A549 (cell line): ENCODE measurements around the gene FBXO38. TPM values are rescaled to one million over a fixed set of nuclear protein-coding genes. Genes with fewer than 3 reads are reported as not detected.

Experiments
- ATAC-seq, 2 experiments: fragments of 200-7000 bp in 1 of 2; fragments of >200 bp in 1 of 2; cut with Nextera tagmentation in 1 of 2; cut with Tn5 transposase in 1 of 2; 3 replicates each; pipeline versions ENCODE4 v1.8.0 to v1.9.1; 2018 to 2020; ENCODE audit warnings: mild to moderate bottlenecking in 1 of 2, moderate library complexity in 1 of 2
- CTCF ChIA-PET: fragments of 300-600 bp; sonication (Branson Sonifier 250); formaldehyde crosslinking; extraction: SDS; loops from one replicate; lab custom pipeline; 2021; ENCODE audit warnings: antibody characterized with exemption, inconsistent platforms; lab: Yijun Ruan, JAX
- POLR2A ChIA-PET: fragments of 350-600 bp; formaldehyde crosslinking; extraction: SDS; loops from one replicate; lab custom pipeline; 2021; ENCODE audit warnings: antibody characterized with exemption, inconsistent platforms; lab: Yijun Ruan, JAX
- DNase-seq, 2 experiments: peaks; one replicate each; pipeline versions ENCODE4 v3.0.0 to v3.0.0-alpha.2; 2011 to 2016; ENCODE audit warnings: low read depth in 1 of 2, low spot score in 1 of 2
- FAIRE-seq: peaks from 2 replicates; lab custom pipeline; 2011; peaks lifted over from hg19 to GRCh38; lab: Jason Lieb, UNC
- H3K27ac ChIP-seq, 2 experiments: fragments of >200 bp; sonication (Bioruptor Twin); formaldehyde crosslinking; 3 replicates each; pipeline ENCODE4 v1.5.1; 2016 to 2017
- H3K4me1 ChIP-seq: fragments of >200 bp; sonication (Bioruptor Twin); formaldehyde crosslinking; 3 replicates; pipeline ENCODE4 v1.6.1; 2016
- H3K4me2 ChIP-seq: fragments of >200 bp; sonication (Bioruptor Twin); formaldehyde crosslinking; 3 replicates; pipeline ENCODE4 v1.6.1; 2016
- H3K4me3 ChIP-seq: fragments of >200 bp; sonication (Bioruptor Twin); formaldehyde crosslinking; 3 replicates; pipeline ENCODE4 v1.5.1; 2016
- H3K9me3 ChIP-seq: fragments of >200 bp; sonication (Bioruptor Twin); formaldehyde crosslinking; 3 replicates; pipeline ENCODE4 v1.6.1; 2016
- BHLHE40 ChIP-seq: IDR thresholded peaks from 2 replicates; pipeline ENCODE4 v1.6.1; 2012; ENCODE audit warnings: low read depth, low read length, inconsistent platforms
- CBX8 ChIP-seq: fragments of 200-600 bp; sonication (generic); IDR thresholded peaks from 2 replicates; pipeline ENCODE4 v1.6.1; 2016
- CHD2 ChIP-seq: fragments of 150-350 bp; IDR thresholded peaks from 2 replicates; pipeline ENCODE4 v1.6.1; 2014; ENCODE audit warnings: low read length; ENCODE audit not compliant: partially characterized antibody
- ESRRA ChIP-seq: fragments of 150-350 bp; IDR thresholded peaks from 2 replicates; pipeline ENCODE4 v1.6.1; 2014; ENCODE audit warnings: mild to moderate bottlenecking, low read length, borderline replicate concordance
- FOSL2 ChIP-seq, 2 experiments: fragments of 450-650 bp in 1 of 2; fragments of >200 bp in 1 of 2; sonication (Bioruptor Twin) in 1 of 2; formaldehyde crosslinking; IDR thresholded peaks; 2 replicates each; pipeline versions ENCODE4 v1.5.0 to v1.6.1; 2016 to 2020; ENCODE audit warnings: mild to moderate bottlenecking in 1 of 2, moderate library complexity in 1 of 2
- KDM1A ChIP-seq: fragments of 200-600 bp; sonication (generic); IDR thresholded peaks from 2 replicates; pipeline ENCODE4 v1.6.1; 2016; ENCODE audit warnings: low read depth, mild to moderate bottlenecking
- MYC ChIP-seq: IDR thresholded peaks from 2 replicates; pipeline ENCODE4 v1.6.1; 2012; ENCODE audit warnings: mild to moderate bottlenecking, inconsistent platforms, low read length, improper control_type of control experiment, borderline replicate concordance
- NFE2L2 ChIP-seq: fragments of 150-350 bp; conservative IDR thresholded peaks from 2 replicates; pipeline ENCODE4 v1.6.1; 2014; ENCODE audit warnings: low read length
- NR3C1 ChIP-seq: fragments of >200 bp; sonication (Bioruptor Twin); formaldehyde crosslinking; IDR thresholded peaks from 3 replicates; pipeline ENCODE4 v1.6.1; 2017
- PHF8 ChIP-seq: fragments of 200-600 bp; sonication (generic); IDR thresholded peaks from 2 replicates; pipeline ENCODE4 v1.6.1; 2016; ENCODE audit warnings: low read depth, mild to moderate bottlenecking, antibody characterized with exemption, moderate library complexity, borderline replicate concordance
- RARB ChIP-seq: fragments of 250-450 bp; sonication (Bioruptor Pico); IDR thresholded peaks from 2 replicates; pipeline ENCODE4 v1.8.0; 2021; ENCODE audit warnings: mild to moderate bottlenecking, moderate library complexity
- RCOR1 ChIP-seq: fragments of 150-350 bp; IDR thresholded peaks from 2 replicates; pipeline ENCODE4 v1.6.1; 2014; ENCODE audit warnings: antibody characterized with exemption, low read length, low read depth
- RFX5 ChIP-seq: fragments of 450-650 bp; IDR thresholded peaks from 2 replicates; pipeline ENCODE4 v1.7.1; 2014; ENCODE audit warnings: antibody characterized with exemption, mild to moderate bottlenecking, moderate library complexity
- RNF2 ChIP-seq: fragments of 200-600 bp; sonication (generic); IDR thresholded peaks from 2 replicates; pipeline ENCODE4 v1.6.1; 2016; ENCODE audit warnings: low read depth, mild to moderate bottlenecking, antibody characterized with exemption, moderate library complexity, borderline replicate concordance
- SMC3 ChIP-seq: fragments of >200 bp; sonication (Bioruptor Twin); formaldehyde crosslinking; IDR thresholded peaks from 3 replicates; pipeline ENCODE4 v1.6.1; 2018; ENCODE audit warnings: inconsistent platforms
- TFCP2L1 ChIP-seq: fragments of 250-450 bp; sonication (Bioruptor Pico); IDR thresholded peaks from 2 replicates; pipeline ENCODE4 v1.5.0; 2021; ENCODE audit warnings: mild to moderate bottlenecking
- WGBS: methylation state at CpG from one replicate; pipeline ENCODE4 v1.1.6; 2017; ENCODE audit errors: missing lambda C conversion rate; 5-methylcytosine and 5-hydroxymethylcytosine counted together
- polyA plus RNA-seq, 4 experiments: library from polyadenylated mRNA; depleted of rRNA in 3 of 4; stranded (reverse); fragments of >200 nt; fragmentation: RNase III in 1 of 4; extraction: RNeasy Plus Mini Kit Qiagen cat#74134 plus additional on column Dnase treatment in 1 of 4; gene quantifications; 2 replicates in 3 of 4; 3 replicates in 1 of 4; pipeline ENCODE4 v1.2.3, GENCODE V29; 2011 to 2017
- TF ChIP-seq, protein P1 (sequence below): fragments of 250-450 bp; sonication (Bioruptor Pico); IDR thresholded peaks from 2 replicates; pipeline ENCODE4 v1.5.0; 2021; ENCODE audit warnings: mild to moderate bottlenecking, moderate library complexity, borderline replicate concordance
- TF ChIP-seq, protein P2 (sequence below): fragments of 450-650 bp; IDR thresholded peaks from 2 replicates; pipeline ENCODE4 v1.6.1; 2014; ENCODE audit warnings: antibody characterized with exemption
- TF ChIP-seq, protein P3 (sequence below): fragments of >200 bp; sonication (Bioruptor Twin); formaldehyde crosslinking; IDR thresholded peaks from 3 replicates; pipeline ENCODE4 v1.5.1; 2016
- TF ChIP-seq, protein P4 (sequence below): IDR thresholded peaks from 2 replicates; pipeline ENCODE4 v1.6.1; 2012
- TF ChIP-seq, protein P5 (sequence below): fragments of 150-350 bp; IDR thresholded peaks from 2 replicates; pipeline ENCODE4 v1.6.1; 2014; ENCODE audit warnings: low read depth, mild to moderate bottlenecking, low read length
- TF ChIP-seq, protein P6 (sequence below): fragments of 250-450 bp; sonication (Bioruptor Pico); IDR thresholded peaks from 2 replicates; pipeline ENCODE4 v1.5.0; 2020; ENCODE audit warnings: low read depth, mild to moderate bottlenecking, moderate library complexity
- TF ChIP-seq, protein P7 (sequence below): IDR thresholded peaks from 2 replicates; pipeline ENCODE4 v1.6.1; 2012

The FBXO38 gene
- polyA plus RNA-seq, 2 of the 4 experiments (the other 2 are of a cell fraction) = 15.8 to 33.2 TPM

DNA sequence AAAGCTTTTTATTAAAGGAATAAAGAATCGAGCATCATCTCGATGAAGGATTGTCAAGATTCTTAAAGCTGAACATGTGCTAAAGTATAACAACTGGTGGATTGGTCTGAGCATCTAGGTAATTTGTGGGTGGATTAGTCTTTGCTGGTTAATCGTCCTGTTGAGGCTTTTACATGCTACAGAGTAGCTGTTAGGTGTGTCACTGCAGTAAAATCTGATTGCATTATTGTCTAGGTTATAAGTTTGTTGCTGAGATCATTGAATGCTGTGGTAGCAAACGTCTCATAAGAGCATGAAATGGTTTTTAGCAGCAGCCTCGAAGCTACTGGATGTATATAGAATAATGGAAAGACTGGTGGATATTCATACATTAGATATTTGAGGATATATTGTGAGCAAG is 7.2 kb downstream of the FBXO38 start:
- Histone ChIP-seq H3K4me1 (peaks cover 16% of the 10 kb centered on the region), H3K9me3 (no peaks in the 10 kb centered on the region), H3K4me2 (no peak overlapping the region), H3K27ac (no peak overlapping the region), H3K4me3 (no peak overlapping the region)
- DNase-seq (no peak), ATAC-seq (no peak), FAIRE-seq (no peak)
- WGBS = 74% methylated on average over 5 of the region's 5 CpGs
- TF ChIP-seq FOSL2 (IDR thresholded peaks at IDR 0.05) (no peak), FOSL2 (CRISPR knock-in tag; IDR thresholded peaks at IDR 0.05) (no peak), RARB (CRISPR knock-in tag) (no peak), KDM1A (no peak), CHD2 (no peak), NFE2L2 (no peak), NR3C1 (no peak)
- TF ChIP-seq, protein P1, sequence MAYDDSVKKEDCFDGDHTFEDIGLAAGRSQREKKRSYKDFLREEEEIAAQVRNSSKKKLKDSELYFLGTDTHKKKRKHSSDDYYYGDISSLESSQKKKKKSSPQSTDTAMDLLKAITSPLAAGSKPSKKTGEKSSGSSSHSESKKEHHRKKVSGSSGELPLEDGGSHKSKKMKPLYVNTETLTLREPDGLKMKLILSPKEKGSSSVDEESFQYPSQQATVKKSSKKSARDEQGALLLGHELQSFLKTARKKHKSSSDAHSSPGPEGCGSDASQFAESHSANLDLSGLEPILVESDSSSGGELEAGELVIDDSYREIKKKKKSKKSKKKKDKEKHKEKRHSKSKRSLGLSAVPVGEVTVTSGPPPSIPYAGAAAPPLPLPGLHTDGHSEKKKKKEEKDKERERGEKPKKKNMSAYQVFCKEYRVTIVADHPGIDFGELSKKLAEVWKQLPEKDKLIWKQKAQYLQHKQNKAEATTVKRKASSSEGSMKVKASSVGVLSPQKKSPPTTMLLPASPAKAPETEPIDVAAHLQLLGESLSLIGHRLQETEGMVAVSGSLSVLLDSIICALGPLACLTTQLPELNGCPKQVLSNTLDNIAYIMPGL (CRISPR knock-in tag) = no peak
- POLR2A ChIA-PET = no interaction called here
- CTCF ChIA-PET = no interaction called here

DNA sequence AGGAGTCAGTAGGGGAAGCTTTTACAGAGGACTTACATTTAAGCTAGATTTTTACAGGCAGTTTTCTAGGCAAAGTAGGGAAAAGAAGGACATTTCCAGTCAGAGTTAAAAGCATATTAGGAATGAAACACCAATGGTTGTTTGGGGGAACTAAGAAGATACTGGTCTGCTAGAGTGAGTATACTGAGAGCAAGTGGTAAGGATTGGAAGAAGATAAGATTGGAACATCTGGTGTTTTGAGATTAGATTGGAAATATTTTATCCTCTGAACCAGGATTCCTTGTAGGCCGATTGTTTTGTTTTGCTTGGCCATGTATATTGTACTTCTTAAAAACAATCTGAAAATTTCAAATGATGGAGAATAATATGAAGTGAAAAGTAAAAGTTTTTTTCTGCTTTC is 7.7 kb downstream of the FBXO38 start:
- Histone ChIP-seq H3K4me3 (no peak overlapping the region), H3K9me3 (no peaks in the 10 kb centered on the region), H3K27ac (no peak overlapping the region), H3K4me2 (no peak overlapping the region), H3K4me1 (peaks cover 16% of the 10 kb centered on the region)
- DNase-seq = no peak
- no peak for ATAC-seq
- TF ChIP-seq, protein P2, sequence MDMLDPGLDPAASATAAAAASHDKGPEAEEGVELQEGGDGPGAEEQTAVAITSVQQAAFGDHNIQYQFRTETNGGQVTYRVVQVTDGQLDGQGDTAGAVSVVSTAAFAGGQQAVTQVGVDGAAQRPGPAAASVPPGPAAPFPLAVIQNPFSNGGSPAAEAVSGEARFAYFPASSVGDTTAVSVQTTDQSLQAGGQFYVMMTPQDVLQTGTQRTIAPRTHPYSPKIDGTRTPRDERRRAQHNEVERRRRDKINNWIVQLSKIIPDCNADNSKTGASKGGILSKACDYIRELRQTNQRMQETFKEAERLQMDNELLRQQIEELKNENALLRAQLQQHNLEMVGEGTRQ = no peak
- no peak for TF ChIP-seq ESRRA
- TF ChIP-seq, protein P3, sequence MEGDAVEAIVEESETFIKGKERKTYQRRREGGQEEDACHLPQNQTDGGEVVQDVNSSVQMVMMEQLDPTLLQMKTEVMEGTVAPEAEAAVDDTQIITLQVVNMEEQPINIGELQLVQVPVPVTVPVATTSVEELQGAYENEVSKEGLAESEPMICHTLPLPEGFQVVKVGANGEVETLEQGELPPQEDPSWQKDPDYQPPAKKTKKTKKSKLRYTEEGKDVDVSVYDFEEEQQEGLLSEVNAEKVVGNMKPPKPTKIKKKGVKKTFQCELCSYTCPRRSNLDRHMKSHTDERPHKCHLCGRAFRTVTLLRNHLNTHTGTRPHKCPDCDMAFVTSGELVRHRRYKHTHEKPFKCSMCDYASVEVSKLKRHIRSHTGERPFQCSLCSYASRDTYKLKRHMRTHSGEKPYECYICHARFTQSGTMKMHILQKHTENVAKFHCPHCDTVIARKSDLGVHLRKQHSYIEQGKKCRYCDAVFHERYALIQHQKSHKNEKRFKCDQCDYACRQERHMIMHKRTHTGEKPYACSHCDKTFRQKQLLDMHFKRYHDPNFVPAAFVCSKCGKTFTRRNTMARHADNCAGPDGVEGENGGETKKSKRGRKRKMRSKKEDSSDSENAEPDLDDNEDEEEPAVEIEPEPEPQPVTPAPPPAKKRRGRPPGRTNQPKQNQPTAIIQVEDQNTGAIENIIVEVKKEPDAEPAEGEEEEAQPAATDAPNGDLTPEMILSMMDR = no peak
- no peak for TF ChIP-seq BHLHE40
- TF ChIP-seq RCOR1 = no peak
- no peak for TF ChIP-seq PHF8
- TF ChIP-seq, protein P4, sequence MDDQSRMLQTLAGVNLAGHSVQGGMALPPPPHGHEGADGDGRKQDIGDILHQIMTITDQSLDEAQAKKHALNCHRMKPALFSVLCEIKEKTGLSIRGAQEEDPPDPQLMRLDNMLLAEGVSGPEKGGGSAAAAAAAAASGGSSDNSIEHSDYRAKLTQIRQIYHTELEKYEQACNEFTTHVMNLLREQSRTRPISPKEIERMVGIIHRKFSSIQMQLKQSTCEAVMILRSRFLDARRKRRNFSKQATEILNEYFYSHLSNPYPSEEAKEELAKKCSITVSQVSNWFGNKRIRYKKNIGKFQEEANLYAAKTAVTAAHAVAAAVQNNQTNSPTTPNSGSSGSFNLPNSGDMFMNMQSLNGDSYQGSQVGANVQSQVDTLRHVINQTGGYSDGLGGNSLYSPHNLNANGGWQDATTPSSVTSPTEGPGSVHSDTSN = no peak
- POLR2A ChIA-PET = no interaction called here
- CTCF ChIA-PET = interaction anchor here (1.4 kb wide), 1 partner anchor 723 kb away, joined by 3 read pairs; no protein-coding TSS in a partner anchor
- WGBS = 79% methylated on average over 1 of the region's 1 CpG
- FAIRE-seq = no peak

DNA sequence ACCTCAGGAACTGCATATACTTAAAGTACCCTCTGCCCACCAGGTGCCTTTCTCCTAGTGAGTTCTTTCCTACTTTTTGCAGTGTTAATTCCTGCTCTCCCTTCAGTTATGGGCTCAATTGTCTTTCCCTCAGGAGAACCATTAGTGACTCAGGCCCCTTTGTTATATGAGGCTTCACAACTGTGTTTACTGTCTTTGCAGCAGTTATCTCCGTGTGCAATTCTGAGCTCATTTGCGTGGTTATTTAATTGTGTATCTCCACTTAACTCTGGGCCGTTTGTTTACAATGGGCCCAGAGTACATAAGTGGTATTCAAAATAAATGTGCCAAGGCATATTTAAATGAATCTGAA is 9.6 kb downstream of the FBXO38 start:
- 75% methylated on average over 3 of the region's 3 CpGs for WGBS
- no peak for TF ChIP-seq CHD2
- no peak for TF ChIP-seq CBX8
- TF ChIP-seq, protein P5, sequence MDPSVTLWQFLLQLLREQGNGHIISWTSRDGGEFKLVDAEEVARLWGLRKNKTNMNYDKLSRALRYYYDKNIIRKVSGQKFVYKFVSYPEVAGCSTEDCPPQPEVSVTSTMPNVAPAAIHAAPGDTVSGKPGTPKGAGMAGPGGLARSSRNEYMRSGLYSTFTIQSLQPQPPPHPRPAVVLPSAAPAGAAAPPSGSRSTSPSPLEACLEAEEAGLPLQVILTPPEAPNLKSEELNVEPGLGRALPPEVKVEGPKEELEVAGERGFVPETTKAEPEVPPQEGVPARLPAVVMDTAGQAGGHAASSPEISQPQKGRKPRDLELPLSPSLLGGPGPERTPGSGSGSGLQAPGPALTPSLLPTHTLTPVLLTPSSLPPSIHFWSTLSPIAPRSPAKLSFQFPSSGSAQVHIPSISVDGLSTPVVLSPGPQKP = no peak
- TF ChIP-seq, protein P3 = no peak
- TF ChIP-seq NFE2L2 = no peak
- no peak for TF ChIP-seq MYC
- TF ChIP-seq SMC3 = no peak
- TF ChIP-seq RNF2 = no peak
- no peak for TF ChIP-seq RFX5
- TF ChIP-seq TFCP2L1 (CRISPR knock-in tag) = no peak
- TF ChIP-seq, protein P6, sequence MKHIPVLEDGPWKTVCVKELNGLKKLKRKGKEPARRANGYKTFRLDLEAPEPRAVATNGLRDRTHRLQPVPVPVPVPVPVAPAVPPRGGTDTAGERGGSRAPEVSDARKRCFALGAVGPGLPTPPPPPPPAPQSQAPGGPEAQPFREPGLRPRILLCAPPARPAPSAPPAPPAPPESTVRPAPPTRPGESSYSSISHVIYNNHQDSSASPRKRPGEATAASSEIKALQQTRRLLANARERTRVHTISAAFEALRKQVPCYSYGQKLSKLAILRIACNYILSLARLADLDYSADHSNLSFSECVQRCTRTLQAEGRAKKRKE (CRISPR knock-in tag) = no peak
- TF ChIP-seq, protein P7, sequence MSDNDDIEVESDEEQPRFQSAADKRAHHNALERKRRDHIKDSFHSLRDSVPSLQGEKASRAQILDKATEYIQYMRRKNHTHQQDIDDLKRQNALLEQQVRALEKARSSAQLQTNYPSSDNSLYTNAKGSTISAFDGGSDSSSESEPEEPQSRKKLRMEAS = no peak
- TF ChIP-seq, all 56 proteins: peak for 0
- ChIA-PET CTCF (interaction anchor here (1.7 kb wide), 1 partner anchor 338 kb away, joined by 5 read pairs; no protein-coding TSS in a partner anchor), POLR2A (no interaction called here)
- Histone ChIP-seq H3K4me2 (no peak overlapping the region), H3K9me3 (no peaks in the 10 kb centered on the region), H3K4me3 (no peak overlapping the region), H3K27ac (no peak overlapping the region), H3K4me1 (peaks cover 22% of the 10 kb centered on the region)
- FAIRE-seq (no peak), DNase-seq (no peak), ATAC-seq (no peak)
